Measurements from ENCODE around the gene TP53I13. TPM values are rescaled to one million over a fixed set of nuclear protein-coding genes. Genes with fewer than 3 reads are reported as not detected.

TP53I13 gene
- total and polyA plus RNA-seq, 2 donors (not counting 3 experiments of a cell fraction or from before 2014, with no cell fraction given) = 41.1 to 42.7 TPM

DNA sequence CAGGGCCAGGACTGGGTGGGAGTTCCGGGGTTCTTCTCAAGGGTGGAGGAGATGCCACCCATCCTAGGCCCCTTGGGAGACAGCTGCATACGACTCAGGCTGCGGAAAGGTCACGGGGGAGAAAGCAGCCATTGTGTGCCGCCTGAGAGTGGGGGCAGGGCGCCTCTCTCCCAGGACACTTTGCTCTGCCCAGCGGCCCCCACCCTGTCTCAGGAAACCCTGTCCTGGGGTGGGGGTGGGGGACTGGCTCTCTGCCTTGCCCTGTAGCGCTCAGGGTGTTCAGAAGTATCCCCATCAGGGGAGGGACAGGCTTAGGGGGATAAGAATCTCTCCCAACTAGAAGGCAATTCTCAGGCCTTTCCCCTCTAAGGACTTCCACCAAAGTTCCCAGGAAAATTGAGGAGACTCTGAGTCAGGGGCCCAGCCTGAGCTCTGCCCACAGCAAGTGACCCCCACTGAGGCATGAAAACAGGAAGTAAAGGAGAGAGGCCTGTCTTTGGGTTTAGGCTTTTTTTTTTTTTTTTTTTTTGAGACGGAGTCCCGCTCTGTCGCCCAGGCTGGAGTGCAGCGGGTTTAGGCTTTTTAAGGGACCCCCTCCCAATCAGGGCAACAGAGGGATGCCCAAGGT is 16.1 kb downstream of the TP53I13 start:
- H3K9me1 ChIP-seq (replicated peaks; ENCODE audit: control insufficient read depth, extremely low read depth, insufficient read depth, low read length) = no peaks in the 10 kb centered on the region
- peaks cover 73% of the 10 kb centered on the region for H3K79me2 ChIP-seq (ENCODE audit: control insufficient read depth, insufficient read depth, low read length)
- H3K4me2 ChIP-seq (ENCODE audit: insufficient read depth, low read length) = peak overlapping the region; percentile 86
- peaks cover 45% of the 10 kb centered on the region for H3K4me1 ChIP-seq (ENCODE audit: control insufficient read depth, extremely low read depth, insufficient read depth, low read length)
- peaks cover 8 to 23% of the 10 kb centered on the region in 2 experiments for H3K36me3 ChIP-seq (ENCODE audit: control insufficient read depth in 2 of 2, extremely low read depth in 1 of 2, insufficient read depth in 2 of 2, low read length in 2 of 2)
- peak overlapping the region in 1 of 3 experiments; percentile 15 for H3K4me3 ChIP-seq (replicated peaks in 1 of 3; ENCODE audit: insufficient read depth in 1 of 3, low read depth in 1 of 3, low read length in 3 of 3)
- no peaks in the 10 kb centered on the region for H3K9me3 ChIP-seq (replicated peaks; ENCODE audit: control insufficient read depth, insufficient read depth, low read length)
- TSS peak; percentile 16 for BruUV-seq (replicated peaks)
- DNase-seq (ENCODE audit: low read depth, low spot score) = no peak
- ChIA-PET CTCF (interaction anchor here (0.7 to 1.6 kb wide), 3 partner anchors 14 to 243 kb away, joined by 3 to 6 read pairs (median 3); no protein-coding TSS in a partner anchor), POLR2A (no interaction called here)
- FAIRE-seq = peak; percentile 76
- H4K20me1 ChIP-seq (replicated peaks; ENCODE audit: control insufficient read depth, extremely low read depth, insufficient read depth, low read length) = no peaks in the 10 kb centered on the region
- intact Hi-C loops (cut with micrococcal nuclease) (loop anchor here (5.0 kb wide), 1 partner anchor 192 kb away; the partner anchor contains the start of gene TAOK1), dilution Hi-C loops (cut with MboI; ENCODE audit: extremely low pct_ligation_motif_present, low sequenced_read_pairs) (no loop called here)
- peak overlapping the region; percentile 96 for H3K27ac ChIP-seq (ENCODE audit: insufficient read depth, low read depth, low read length)
- TF ChIP-seq MYC (IDR thresholded peaks at IDR 0.05; ENCODE audit: low read depth, low read length) (no peak), FOS (IDR thresholded peaks at IDR 0.05; ENCODE audit: borderline replicate concordance, insufficient read depth, low read length) (no peak), GATA2 (IDR thresholded peaks at IDR 0.05; ENCODE audit: insufficient read depth, insufficient read length, low read depth, low read length) (no peak), POLR2AphosphoS5 (IDR thresholded peaks at IDR 0.05; ENCODE audit: insufficient read depth, low read depth, low read length) (no peak), JUN (IDR thresholded peaks at IDR 0.05; ENCODE audit: borderline replicate concordance, insufficient read depth, insufficient read length, low read depth) (no peak), EZH2 (IDR thresholded peaks at IDR 0.05; ENCODE audit: borderline replicate concordance, low read depth, low read length, severe bottlenecking) (no peak), POLR2A (IDR thresholded peaks at IDR 0.05; ENCODE audit: low read depth, low read length) (no peak)
- TF ChIP-seq, protein P1, sequence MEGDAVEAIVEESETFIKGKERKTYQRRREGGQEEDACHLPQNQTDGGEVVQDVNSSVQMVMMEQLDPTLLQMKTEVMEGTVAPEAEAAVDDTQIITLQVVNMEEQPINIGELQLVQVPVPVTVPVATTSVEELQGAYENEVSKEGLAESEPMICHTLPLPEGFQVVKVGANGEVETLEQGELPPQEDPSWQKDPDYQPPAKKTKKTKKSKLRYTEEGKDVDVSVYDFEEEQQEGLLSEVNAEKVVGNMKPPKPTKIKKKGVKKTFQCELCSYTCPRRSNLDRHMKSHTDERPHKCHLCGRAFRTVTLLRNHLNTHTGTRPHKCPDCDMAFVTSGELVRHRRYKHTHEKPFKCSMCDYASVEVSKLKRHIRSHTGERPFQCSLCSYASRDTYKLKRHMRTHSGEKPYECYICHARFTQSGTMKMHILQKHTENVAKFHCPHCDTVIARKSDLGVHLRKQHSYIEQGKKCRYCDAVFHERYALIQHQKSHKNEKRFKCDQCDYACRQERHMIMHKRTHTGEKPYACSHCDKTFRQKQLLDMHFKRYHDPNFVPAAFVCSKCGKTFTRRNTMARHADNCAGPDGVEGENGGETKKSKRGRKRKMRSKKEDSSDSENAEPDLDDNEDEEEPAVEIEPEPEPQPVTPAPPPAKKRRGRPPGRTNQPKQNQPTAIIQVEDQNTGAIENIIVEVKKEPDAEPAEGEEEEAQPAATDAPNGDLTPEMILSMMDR (IDR thresholded peaks at IDR 0.05; ENCODE audit: extremely low read depth in 1 of 2, insufficient read depth in 1 of 2, low read depth in 1 of 2, low read length in 2 of 2) = no peak
- TF ChIP-seq, protein P2, sequence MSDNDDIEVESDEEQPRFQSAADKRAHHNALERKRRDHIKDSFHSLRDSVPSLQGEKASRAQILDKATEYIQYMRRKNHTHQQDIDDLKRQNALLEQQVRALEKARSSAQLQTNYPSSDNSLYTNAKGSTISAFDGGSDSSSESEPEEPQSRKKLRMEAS (IDR thresholded peaks at IDR 0.05; ENCODE audit: insufficient read depth, insufficient read length) = no peak
- no peaks in the 10 kb centered on the region for H3K27me3 ChIP-seq (ENCODE audit: control insufficient read depth in 2 of 2, insufficient read depth in 2 of 2, low read length in 2 of 2)
- H2AFZ ChIP-seq (ENCODE audit: low read depth, low read length) = no peak overlapping the region
- peak overlapping the region; percentile 72 for H3K9ac ChIP-seq (replicated peaks; ENCODE audit: extremely low read depth, insufficient read depth, low read length)
